ENCODE data around the gene PLXNA4.

PLXNA4 gene

GRCh38 chr7:132118641-132119040 lies 457.6 kb downstream of the PLXNA4 start:
- intact Hi-C loops (cut with DNase I): no loop called here
- DNase-seq: no peak

DNA sequence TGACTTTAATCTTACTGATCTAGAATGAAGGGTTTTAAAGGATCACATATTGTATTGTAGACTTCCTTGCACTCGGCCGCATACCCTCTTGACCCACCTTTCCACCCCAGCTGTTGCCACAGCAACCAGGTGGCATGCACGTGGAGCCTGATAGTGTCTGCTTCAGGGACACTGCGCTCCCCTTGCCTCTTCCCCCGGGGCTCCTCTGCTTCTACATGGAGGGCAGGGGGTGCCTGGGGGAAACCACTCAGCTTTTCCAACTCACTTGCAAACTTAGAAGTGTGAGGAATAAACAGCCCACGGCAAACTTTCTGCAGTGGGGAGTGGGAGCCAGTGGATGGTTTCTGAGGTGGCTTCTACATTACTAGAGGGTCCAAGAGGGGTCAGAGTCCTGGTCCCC lies 458.6 kb downstream of the PLXNA4 start:
- intact Hi-C loops (cut with DNase I): no loop called here
- no peak for DNase-seq

GRCh38 chr7:132117181-132117580 lies 459.1 kb downstream of the PLXNA4 start:
- intact Hi-C loops (cut with DNase I): no loop called here
- no peak for DNase-seq

DNA sequence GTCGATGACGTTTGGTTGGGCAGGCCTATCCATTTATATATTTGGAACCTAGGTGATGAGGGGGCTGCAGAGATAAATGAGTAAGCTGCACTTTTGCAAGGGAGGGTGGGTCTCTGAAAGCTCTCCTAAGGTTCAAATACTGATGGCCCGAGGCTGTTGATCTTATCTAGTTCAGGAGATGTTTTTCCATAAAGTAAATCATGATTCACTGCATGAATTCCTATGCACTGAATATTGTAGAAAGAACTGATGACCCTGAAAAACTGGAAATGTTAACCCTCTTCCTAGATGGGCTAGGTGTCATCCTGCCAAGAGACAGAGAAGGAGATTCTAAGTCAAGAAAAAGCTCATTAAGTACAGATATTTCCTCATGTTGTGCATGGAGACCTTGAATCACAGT lies 459.9 kb downstream of the PLXNA4 start:
- no peak for DNase-seq
- intact Hi-C loops (cut with DNase I): no loop called here

DNA sequence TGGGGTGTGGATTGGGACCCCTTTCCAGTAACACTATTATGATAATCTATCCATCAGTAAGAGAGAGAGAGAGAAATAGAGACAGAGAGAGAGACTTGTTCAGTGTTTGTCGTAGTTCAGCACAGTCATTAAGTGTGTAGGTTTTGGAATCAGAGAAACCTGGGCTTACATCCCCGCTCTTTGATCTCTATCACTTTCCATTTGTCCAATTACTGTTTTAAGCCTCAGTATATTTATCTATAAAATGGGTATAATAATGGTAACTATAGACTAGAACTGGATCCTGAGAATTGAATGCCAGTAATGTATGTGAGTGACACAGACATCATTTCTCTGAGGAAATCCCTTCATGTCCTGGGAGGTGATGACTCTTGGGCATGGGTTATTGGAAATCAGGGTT lies 460.5 kb downstream of the PLXNA4 start:
- intact Hi-C loops (cut with DNase I): no loop called here
- no peak for DNase-seq

GRCh38 chr7:132115028-132115427 lies 461.2 kb downstream of the PLXNA4 start:
- DNase-seq: no peak
- intact Hi-C loops (cut with DNase I): no loop called here

- DNase-seq: no peak
- intact Hi-C loops (cut with DNase I): no loop called here
These were observed 461.9 kb downstream of the PLXNA4 start for GRCh38 chr7:132114411-132114810.

- DNase-seq: no peak
- intact Hi-C loops (cut with DNase I): no loop called here
These were observed 462.5 kb downstream of the PLXNA4 start for GRCh38 chr7:132113536-132114371.

DNA sequence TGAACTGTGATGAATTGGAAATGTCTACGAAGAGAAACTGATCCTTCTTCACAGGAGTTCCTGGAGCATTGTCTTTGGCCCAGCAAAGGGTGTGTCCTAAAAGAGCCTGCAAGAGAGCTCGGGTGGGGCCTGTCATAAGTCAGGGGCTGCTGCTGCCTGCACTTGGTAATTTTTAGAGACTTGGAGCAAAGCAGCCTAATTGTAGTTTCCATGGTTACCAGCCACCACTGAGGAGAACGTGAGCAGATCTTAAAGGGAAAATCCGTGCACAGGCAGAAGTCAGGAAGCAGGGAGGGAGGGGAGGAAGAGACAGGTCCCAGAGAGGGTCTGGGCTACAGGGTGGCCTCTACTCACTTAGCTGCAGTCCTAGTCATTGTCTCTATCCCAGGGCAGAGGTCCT lies 463.6 kb downstream of the PLXNA4 start:
- intact Hi-C loops (cut with DNase I): no loop called here

DNA sequence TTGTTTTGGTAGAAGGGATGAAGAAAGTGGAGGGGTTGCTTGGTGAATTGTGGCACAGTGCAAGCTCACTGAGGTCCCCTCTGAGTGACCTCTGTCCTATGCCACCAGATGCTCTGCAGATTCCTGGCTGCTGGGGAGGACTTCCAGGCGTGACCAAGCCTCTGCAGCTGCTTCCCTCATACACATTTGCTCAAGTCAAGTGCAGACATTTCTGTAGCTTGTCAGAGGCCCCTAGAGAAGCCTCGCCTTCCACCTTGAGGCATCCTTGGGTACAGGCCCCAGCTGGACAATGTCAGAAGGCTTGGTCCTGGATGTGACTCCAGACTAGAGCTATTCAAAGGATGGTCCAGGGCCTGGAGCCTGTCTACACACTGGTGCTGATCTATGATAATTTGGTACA lies 464.2 kb downstream of the PLXNA4 start:
- intact Hi-C loops (cut with DNase I): no loop called here
- DNase-seq: no peak

More for the DNA sequence above, 463.6 kb downstream of the PLXNA4 start:
- peak in 3 of 10 donors; percentile 20 to 83 (median 27) for DNase-seq

GRCh38 chr7:132110692-132111091 lies 465.6 kb downstream of the PLXNA4 start:
- intact Hi-C loops (cut with DNase I): no loop called here
- DNase-seq: no peak

DNA sequence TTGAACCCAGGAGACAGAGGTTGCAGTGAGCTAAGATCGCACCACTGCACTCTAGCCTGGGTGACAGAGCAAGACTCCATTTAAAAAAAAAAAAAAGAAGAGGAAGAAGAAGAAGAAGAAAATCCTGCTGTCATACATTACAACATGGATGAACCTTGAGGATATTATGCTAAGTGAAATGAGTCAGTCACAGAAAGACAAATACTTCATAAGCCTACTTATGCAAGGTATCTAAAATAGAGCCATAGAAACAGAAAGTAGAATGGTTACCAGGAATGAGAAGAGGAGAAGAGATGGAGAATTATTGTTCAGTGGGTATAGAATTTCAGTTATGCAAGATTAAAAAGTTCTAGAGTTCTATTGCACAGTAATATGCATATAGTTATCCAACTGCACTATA lies 466.5 kb downstream of the PLXNA4 start:
- no peak for DNase-seq
- intact Hi-C loops (cut with DNase I): no loop called here

- intact Hi-C loops (cut with DNase I): no loop called here
- DNase-seq: no peak
These were observed 467.7 kb downstream of the PLXNA4 start for GRCh38 chr7:132108563-132108962.

GRCh38 chr7:132106491-132106890 lies 469.8 kb downstream of the PLXNA4 start:
- DNase-seq: no peak
- intact Hi-C loops (cut with DNase I): no loop called here

GRCh38 chr7:132105096-132105495 lies 471.2 kb downstream of the PLXNA4 start:
- intact Hi-C loops (cut with DNase I): no loop called here
- DNase-seq: no peak

- no peak for DNase-seq
- intact Hi-C loops (cut with DNase I): no loop called here
These were observed 472.6 kb downstream of the PLXNA4 start for GRCh38 chr7:132103718-132104117.

DNA sequence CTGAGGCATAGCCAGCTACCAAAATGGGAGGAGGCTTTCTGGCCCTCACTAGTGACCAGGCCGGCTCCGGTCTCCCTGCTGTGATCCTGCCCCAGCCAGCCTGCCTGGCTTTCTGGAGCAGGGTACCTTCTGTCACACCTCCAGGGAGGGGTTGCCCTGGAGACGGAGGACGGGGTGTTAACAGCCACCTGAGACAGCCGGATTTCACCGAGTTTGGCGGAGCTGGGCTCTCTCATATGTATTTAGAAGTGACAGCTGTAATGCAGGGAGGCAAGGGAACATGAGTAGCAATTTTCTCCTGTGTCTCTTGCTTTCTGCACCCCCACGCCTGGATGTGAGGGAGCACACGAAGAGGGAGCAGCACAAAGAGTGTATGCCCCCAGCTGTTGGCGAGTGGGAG lies 473.3 kb downstream of the PLXNA4 start:
- intact Hi-C loops (cut with DNase I): no loop called here
- no peak for DNase-seq

DNA sequence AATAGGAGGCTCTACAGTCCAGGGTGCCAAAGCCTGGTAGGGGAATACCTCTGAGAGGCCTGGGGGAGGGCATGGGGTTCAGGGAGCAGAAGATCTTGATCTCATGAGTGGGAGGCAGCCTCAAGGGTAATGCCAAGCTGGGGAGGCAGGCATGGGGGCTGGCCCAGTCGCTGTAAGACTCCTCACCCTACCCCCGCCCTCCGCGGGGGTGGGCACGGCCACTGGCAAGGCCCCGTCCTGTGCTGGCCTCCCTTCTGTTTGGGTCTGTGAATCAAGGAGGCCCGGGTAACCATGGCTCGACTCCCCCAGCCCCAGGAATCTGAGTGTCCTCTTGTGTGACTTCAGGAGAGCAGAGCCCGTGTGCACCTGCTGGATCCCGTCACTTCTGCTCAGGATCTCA lies 473.9 kb downstream of the PLXNA4 start:
- no peak for DNase-seq

GRCh38 chr7:132100981-132101380 lies 475.3 kb downstream of the PLXNA4 start:
- no peak for DNase-seq
- intact Hi-C loops (cut with DNase I): no loop called here

More for the DNA sequence above, 473.9 kb downstream of the PLXNA4 start:
- intact Hi-C loops (cut with DNase I): no loop called here

- DNase-seq: no peak
- intact Hi-C loops (cut with DNase I): no loop called here
These were observed 475.8 kb downstream of the PLXNA4 start for GRCh38 chr7:132100483-132100882.

- no peak for DNase-seq
- intact Hi-C loops (cut with DNase I): no loop called here
These were observed 477.1 kb downstream of the PLXNA4 start for GRCh38 chr7:132099163-132099562.

DNA sequence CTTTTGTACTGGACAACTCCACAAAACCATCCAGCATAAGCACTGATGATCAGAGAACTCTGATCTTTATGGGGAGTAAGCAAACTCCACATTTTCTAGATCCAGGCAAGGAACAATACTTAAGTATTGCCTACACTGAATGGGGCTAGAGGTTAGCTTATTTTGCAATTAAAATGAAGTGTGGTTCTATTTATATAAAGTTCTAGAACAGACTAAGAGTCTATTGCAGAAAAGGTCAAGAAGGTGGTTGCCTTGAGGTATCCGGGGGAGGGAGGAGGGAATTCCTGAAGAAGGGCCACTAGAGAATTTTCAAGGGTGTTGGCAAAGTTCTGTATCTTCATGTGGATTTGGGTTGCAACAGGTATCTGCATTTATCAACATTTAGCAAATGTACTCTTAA lies 477.9 kb downstream of the PLXNA4 start:
- intact Hi-C loops (cut with DNase I): no loop called here
- DNase-seq: no peak

Data from posterior cingulate gyrus (tissue), 11 donors.